ENCODE measurements around the gene DDX59. TPM values are rescaled to one million over a fixed set of nuclear protein-coding genes. Genes with fewer than 3 reads are reported as not detected.
A peak's percentile ranks its signal among the peaks of the same experiment; 100 is the strongest.

Gene DDX59
- total and polyA plus RNA-seq, 10 of the 15 experiments (the other 5 are each of a cell fraction or from before 2014, with no cell fraction given): 17.3 to 42.1 (median 23.6) TPM

- peak; percentile 51; the same call in 1 of the 2 replicates for TF ChIP-seq NFIC (IDR thresholded peaks at IDR 0.05; ENCODE audit: low read depth, low read length)
- TF ChIP-seq, protein P1, sequence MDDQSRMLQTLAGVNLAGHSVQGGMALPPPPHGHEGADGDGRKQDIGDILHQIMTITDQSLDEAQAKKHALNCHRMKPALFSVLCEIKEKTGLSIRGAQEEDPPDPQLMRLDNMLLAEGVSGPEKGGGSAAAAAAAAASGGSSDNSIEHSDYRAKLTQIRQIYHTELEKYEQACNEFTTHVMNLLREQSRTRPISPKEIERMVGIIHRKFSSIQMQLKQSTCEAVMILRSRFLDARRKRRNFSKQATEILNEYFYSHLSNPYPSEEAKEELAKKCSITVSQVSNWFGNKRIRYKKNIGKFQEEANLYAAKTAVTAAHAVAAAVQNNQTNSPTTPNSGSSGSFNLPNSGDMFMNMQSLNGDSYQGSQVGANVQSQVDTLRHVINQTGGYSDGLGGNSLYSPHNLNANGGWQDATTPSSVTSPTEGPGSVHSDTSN (IDR thresholded peaks at IDR 0.05; ENCODE audit: insufficient replicate concordance, low read depth, low read length): peak; percentile 76
- TF ChIP-seq E2F8 (IDR thresholded peaks at IDR 0.05; ENCODE audit: low read depth, partially characterized antibody): no peak
- TF ChIP-seq, protein P2, sequence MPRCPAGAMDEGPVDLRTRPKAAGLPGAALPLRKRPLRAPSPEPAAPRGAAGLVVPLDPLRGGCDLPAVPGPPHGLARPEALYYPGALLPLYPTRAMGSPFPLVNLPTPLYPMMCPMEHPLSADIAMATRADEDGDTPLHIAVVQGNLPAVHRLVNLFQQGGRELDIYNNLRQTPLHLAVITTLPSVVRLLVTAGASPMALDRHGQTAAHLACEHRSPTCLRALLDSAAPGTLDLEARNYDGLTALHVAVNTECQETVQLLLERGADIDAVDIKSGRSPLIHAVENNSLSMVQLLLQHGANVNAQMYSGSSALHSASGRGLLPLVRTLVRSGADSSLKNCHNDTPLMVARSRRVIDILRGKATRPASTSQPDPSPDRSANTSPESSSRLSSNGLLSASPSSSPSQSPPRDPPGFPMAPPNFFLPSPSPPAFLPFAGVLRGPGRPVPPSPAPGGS (IDR thresholded peaks at IDR 0.05; ENCODE audit: borderline replicate concordance, insufficient read depth, low read depth, low read length, poor library complexity, severe bottlenecking): no peak
- TF ChIP-seq MTA2 (IDR thresholded peaks at IDR 0.05; ENCODE audit: low read depth): 0 out of 2 replicates have a peak, but pooled peaks have one; percentile 16
- TF ChIP-seq SUZ12 (IDR thresholded peaks at IDR 0.05; ENCODE audit: unreplicated experiment): no peak
- TF ChIP-seq MEF2A (IDR thresholded peaks at IDR 0.05; ENCODE audit: insufficient read depth, low read depth, low read length): no peak
- TF ChIP-seq ETV6 (conservative IDR thresholded peaks at IDR 0.05 in 1 of 2, IDR thresholded peaks at IDR 0.05 in 1 of 2; ENCODE audit: borderline replicate concordance in 1 of 2, low read depth in 1 of 2): peak in 1 of 2 experiments; percentile 90; a peak in 1 of 4 replicates
- TF ChIP-seq POLR2AphosphoS2 (IDR thresholded peaks at IDR 0.05; ENCODE audit: low read depth, low read length): no peak
- no peak for TF ChIP-seq EZH2 (IDR thresholded peaks at IDR 0.05; ENCODE audit: borderline replicate concordance, control insufficient read depth, low read depth, low read length)
- TF ChIP-seq, protein P3, sequence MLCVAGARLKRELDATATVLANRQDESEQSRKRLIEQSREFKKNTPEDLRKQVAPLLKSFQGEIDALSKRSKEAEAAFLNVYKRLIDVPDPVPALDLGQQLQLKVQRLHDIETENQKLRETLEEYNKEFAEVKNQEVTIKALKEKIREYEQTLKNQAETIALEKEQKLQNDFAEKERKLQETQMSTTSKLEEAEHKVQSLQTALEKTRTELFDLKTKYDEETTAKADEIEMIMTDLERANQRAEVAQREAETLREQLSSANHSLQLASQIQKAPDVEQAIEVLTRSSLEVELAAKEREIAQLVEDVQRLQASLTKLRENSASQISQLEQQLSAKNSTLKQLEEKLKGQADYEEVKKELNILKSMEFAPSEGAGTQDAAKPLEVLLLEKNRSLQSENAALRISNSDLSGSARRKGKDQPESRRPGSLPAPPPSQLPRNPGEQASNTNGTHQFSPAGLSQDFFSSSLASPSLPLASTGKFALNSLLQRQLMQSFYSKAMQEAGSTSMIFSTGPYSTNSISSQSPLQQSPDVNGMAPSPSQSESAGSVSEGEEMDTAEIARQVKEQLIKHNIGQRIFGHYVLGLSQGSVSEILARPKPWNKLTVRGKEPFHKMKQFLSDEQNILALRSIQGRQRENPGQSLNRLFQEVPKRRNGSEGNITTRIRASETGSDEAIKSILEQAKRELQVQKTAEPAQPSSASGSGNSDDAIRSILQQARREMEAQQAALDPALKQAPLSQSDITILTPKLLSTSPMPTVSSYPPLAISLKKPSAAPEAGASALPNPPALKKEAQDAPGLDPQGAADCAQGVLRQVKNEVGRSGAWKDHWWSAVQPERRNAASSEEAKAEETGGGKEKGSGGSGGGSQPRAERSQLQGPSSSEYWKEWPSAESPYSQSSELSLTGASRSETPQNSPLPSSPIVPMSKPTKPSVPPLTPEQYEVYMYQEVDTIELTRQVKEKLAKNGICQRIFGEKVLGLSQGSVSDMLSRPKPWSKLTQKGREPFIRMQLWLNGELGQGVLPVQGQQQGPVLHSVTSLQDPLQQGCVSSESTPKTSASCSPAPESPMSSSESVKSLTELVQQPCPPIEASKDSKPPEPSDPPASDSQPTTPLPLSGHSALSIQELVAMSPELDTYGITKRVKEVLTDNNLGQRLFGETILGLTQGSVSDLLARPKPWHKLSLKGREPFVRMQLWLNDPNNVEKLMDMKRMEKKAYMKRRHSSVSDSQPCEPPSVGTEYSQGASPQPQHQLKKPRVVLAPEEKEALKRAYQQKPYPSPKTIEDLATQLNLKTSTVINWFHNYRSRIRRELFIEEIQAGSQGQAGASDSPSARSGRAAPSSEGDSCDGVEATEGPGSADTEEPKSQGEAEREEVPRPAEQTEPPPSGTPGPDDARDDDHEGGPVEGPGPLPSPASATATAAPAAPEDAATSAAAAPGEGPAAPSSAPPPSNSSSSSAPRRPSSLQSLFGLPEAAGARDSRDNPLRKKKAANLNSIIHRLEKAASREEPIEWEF (IDR thresholded peaks at IDR 0.05; ENCODE audit: insufficient replicate concordance, low read depth, low read length): no peak
- no peak for TF ChIP-seq SMAD1 (IDR thresholded peaks at IDR 0.05; ENCODE audit: low read depth, partially characterized antibody)
- no peak for TF ChIP-seq CTCF (IDR thresholded peaks at IDR 0.05 in 2 of 3, conservative IDR thresholded peaks at IDR 0.05 in 1 of 3; ENCODE audit: control insufficient read depth in 2 of 3, extremely low read depth in 1 of 3, insufficient read depth in 1 of 3, low read depth in 3 of 3, low read length in 3 of 3)
- TF ChIP-seq TCF7 (IDR thresholded peaks at IDR 0.05; ENCODE audit: borderline replicate concordance): no peak
- no peak for TF ChIP-seq RAD51 (IDR thresholded peaks at IDR 0.05)
These were observed 16.7 kb downstream of the DDX59 start (continued) for GRCh38 chr1:200653022-200653462.

All from GM12878 (cell line).